Measurements from ENCODE around the gene MFAP1. TPM values are rescaled to one million over a fixed set of nuclear protein-coding genes. Genes with fewer than 3 reads are reported as not detected.

Gene MFAP1
- total RNA-seq, 1 donor from 2014 or later: 18.9 TPM

Small RNA genes within 50 kb of the gene (microRNA-seq; reads per million reads assigned to microRNA genes)
- not detected for gene MIR1282

Other genes starting within 250 kb of the MFAP1 start
- gene PPIP5K1, start 234.5 kb downstream of the MFAP1 start, total RNA-seq: 15.7 TPM
- gene CKMT1B, start 230.7 kb downstream of the MFAP1 start, total RNA-seq: 0.76 TPM
- gene STRC, start 205.9 kb downstream of the MFAP1 start, total RNA-seq: not detected
- gene CATSPER2, start 175.8 kb downstream of the MFAP1 start, total RNA-seq: 0.54 TPM
- gene CKMT1A, start 130.8 kb downstream of the MFAP1 start, total RNA-seq: 0.43 TPM
- gene PDIA3, start 78.3 kb downstream of the MFAP1 start, total RNA-seq: 166 TPM
- 1.5 TPM for gene ELL3, start 47.7 kb downstream of the MFAP1 start, total RNA-seq
- gene SERF2, start 32.4 kb downstream of the MFAP1 start, total RNA-seq: 1,102 TPM
- 0.30 TPM for gene SERINC4, start 24.5 kb downstream of the MFAP1 start, total RNA-seq
- 16.4 TPM for gene HYPK, start 24.1 kb downstream of the MFAP1 start, total RNA-seq
- gene WDR76, start 2.3 kb upstream of the MFAP1 start, total RNA-seq: 2.1 TPM